Activated CD8-positive, alpha-beta T cell treated with anti-CD3 and anti-CD28 coated beads, Interleukin-2, amount 10 ng/mL, durations not matched to agents 7 days and 5 days (primary cell): ENCODE data around the gene PALD1. TPM values are rescaled to one million over a fixed set of nuclear protein-coding genes. Genes with fewer than 3 reads are reported as not detected.

ENCODE experiments used
- ATAC-seq: fragments of 150-1000 bp; cut with Tn5 transposase; one replicate; pipeline ENCODE4 v1.10.0; 2021; ENCODE audit warnings: moderate library complexity
- CTCF ChIA-PET: fragments of 350-600 bp; sonication (Branson Sonifier 250); formaldehyde crosslinking; loops from one replicate; lab custom pipeline; 2021; ENCODE audit warnings: antibody characterized with exemption; lab: Charles Lee
- POLR2A ChIA-PET: fragments of 350-600 bp; sonication (Branson Sonifier 250); formaldehyde crosslinking; loops from one replicate; lab custom pipeline; 2021; ENCODE audit warnings: antibody characterized with exemption; lab: Charles Lee
- DNase-seq: peaks from one replicate; pipeline ENCODE4 v3.0.0-alpha.2; 2020
- H3K27ac Mint-ChIP-seq: one replicate; pipeline ENCODE4 v1.8.0; 2021; ENCODE audit warnings: mild to moderate bottlenecking, mixed read lengths
- H3K27me3 Mint-ChIP-seq: one replicate; pipeline ENCODE4 v1.8.0; 2021; ENCODE audit warnings: low read depth, mixed read lengths
- H3K36me3 Mint-ChIP-seq: one replicate; pipeline ENCODE4 v1.8.0; 2021; ENCODE audit warnings: low read depth, mixed read lengths
- H3K4me1 Mint-ChIP-seq: one replicate; pipeline ENCODE4 v1.8.0; 2021; ENCODE audit warnings: low read depth, mixed read lengths
- H3K4me3 Mint-ChIP-seq: one replicate; pipeline ENCODE4 v1.8.0; 2021; ENCODE audit warnings: mild to moderate bottlenecking, mixed read lengths
- H3K9me3 Mint-ChIP-seq: one replicate; pipeline ENCODE4 v1.8.0; 2022; ENCODE audit warnings: mixed read lengths; ENCODE audit not compliant: insufficient read depth
- total RNA-seq, 2 experiments: library from RNA; stranded (reverse); gene quantifications; one replicate each; pipeline ENCODE4 v1.2.3, GENCODE V29; 2021

PALD1 gene
- total RNA-seq, 2 experiments from 2014 or later: 6.2 to 6.5 TPM

DNA sequence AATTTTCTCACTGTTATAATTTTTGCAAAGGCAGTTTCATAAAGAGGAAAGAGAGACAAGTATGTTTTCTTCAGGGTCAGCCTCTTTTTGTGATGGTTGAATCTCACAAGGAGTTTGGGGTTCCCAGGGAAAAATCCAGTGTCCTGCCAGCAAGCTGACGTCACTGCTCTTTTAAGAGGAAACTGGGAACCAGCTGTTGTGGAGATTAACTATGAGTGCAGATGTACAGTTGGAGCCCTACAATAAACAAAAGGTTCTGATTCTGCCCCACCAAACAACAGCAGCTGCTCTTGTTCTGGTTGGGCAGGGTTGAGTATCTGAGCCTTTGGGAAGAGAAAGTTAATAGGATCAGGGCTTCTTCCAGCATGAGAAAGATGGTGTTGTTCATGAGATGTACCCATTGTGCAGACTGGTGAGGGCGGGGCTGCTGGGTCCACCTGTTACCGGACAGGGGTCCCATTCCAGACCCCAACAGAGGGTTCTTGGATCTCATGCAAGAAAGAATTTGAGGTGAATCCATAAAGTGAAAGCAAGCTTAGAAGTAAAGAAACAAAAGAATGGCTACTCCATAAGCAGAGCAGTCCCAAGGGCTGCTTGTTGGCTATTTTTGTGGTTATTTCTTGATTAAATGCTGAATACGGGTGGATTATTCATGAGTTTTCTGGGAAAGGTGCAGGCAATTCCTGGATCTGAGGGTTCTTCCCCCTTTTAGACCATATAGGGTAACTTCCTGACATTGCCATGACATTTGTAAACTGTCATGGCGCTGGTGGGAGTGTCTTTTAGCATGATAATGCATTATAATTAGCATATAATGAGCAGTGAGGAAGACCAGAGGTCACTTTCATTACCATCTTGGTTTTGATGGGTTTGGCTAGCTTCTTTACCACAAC, 111.4 kb downstream of the PALD1 start:
- no peak overlapping the region for H3K4me3 Mint-ChIP-seq
- DNase-seq (no peak), ATAC-seq (no peak)
- CTCF ChIA-PET: interaction anchor here (0.8 to 1.1 kb wide), 3 partner anchors 12 to 31 kb away, joined by 3 to 4 read pairs (median 4); no protein-coding TSS in a partner anchor
- no peaks in the 10 kb centered on the region for H3K9me3 Mint-ChIP-seq
- peaks cover 7% of the 10 kb centered on the region for H3K27me3 Mint-ChIP-seq
- H3K4me1 Mint-ChIP-seq: peaks cover 56% of the 10 kb centered on the region
- no peak overlapping the region for H3K27ac Mint-ChIP-seq
- POLR2A ChIA-PET: interaction anchor here (0.7 kb wide), 1 partner anchor 11 kb away, joined by 3 read pairs; no protein-coding TSS in a partner anchor
- H3K36me3 Mint-ChIP-seq: peaks cover 6% of the 10 kb centered on the region

DNA sequence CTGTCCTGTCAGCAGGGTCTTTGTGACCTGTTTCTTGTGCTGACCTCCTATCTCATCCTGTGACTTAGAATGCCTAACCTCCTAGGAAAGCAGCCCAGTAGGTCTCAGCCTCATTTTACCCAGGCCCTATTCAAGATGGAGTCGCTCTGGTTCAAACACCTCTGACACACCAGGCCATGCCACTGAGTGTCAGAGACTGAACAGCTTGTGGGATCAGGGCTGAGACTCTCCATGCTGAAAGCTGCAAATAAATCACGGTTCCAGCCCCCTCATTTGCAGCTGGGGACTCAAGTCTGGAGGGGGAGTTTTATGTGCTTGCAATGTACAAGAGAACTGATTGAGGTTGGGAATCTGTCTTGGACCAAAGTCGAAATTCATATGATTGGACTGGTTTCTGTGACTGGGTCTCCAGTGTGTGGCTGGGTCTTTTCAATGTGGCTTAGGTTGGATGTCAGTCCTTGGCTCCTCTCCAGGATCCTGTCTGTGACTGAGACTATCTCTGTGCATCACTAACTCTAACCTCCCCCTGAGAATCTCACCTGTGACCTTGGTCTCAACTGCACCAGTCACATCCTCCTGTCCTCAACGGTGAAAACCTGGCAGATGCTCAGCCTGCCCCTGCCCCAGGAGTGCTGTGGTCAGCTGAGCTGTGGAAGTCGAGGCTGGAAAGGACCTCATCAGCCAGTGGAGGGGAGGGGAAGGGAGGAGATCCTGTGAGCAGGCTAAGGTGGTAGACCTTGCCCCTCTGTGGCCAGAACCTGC, 112.3 kb downstream of the PALD1 start:
- ATAC-seq (no peak), DNase-seq (no peak)
- ChIA-PET POLR2A (interaction anchor here (0.7 to 1.6 kb wide), 2 partner anchors 11 to 15 kb away, joined by 3 to 5 read pairs; no protein-coding TSS in a partner anchor), CTCF (interaction anchor here (0.8 to 1.1 kb wide), 3 partner anchors 11 to 32 kb away, joined by 3 to 4 read pairs (median 4); no protein-coding TSS in a partner anchor)
- H3K4me3 Mint-ChIP-seq: no peak overlapping the region
- no peaks in the 10 kb centered on the region for H3K9me3 Mint-ChIP-seq
- H3K4me1 Mint-ChIP-seq: peaks cover 60% of the 10 kb centered on the region
- H3K27me3 Mint-ChIP-seq: peaks cover 7% of the 10 kb centered on the region
- H3K36me3 Mint-ChIP-seq: peaks cover 12% of the 10 kb centered on the region
- H3K27ac Mint-ChIP-seq: no peak overlapping the region

DNA sequence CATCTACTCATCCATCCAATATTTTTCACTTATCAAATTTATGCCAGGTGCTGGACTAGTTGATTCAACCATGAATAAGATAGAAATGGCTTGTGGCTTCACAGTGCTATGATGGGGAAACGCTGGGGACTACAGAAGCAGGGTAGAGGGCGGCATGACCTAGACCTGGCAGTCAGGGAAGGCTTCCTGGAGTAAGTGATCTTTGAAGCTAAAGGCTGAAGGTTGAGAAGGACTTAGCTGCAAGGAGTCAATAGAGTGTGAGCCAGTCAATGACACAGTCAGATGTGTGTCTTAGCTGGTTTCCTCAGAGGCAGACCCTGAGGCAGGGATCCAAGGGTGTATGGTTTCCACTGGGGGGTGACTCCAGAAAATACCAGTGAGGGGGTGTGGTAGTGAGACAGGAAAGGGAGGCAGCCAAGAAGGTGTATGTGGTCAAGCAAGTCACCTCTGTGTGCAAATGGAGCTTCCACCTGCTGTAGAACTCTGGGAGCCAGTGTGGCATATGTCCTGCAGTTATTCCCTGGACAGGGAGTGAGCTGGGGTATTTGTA, 113.7 kb downstream of the PALD1 start:
- H3K9me3 Mint-ChIP-seq: no peaks in the 10 kb centered on the region
- CTCF ChIA-PET: interaction anchor here (1.0 to 4.1 kb wide), 3 partner anchors 27 to 34 kb away, joined by 3 to 22 read pairs (median 4); no protein-coding TSS in a partner anchor
- H3K4me1 Mint-ChIP-seq: peaks cover 74% of the 10 kb centered on the region
- ATAC-seq (no peak), DNase-seq (no peak)
- peak overlapping the region; percentile 73 for H3K27ac Mint-ChIP-seq
- H3K36me3 Mint-ChIP-seq: peaks cover 26% of the 10 kb centered on the region
- no peak overlapping the region for H3K4me3 Mint-ChIP-seq
- POLR2A ChIA-PET: interaction anchor here (1.1 to 2.3 kb wide), 5 partner anchors 10 to 33 kb away, joined by 3 to 11 read pairs (median 5); partner anchors contain the start of gene PRF1
- peaks cover 7% of the 10 kb centered on the region for H3K27me3 Mint-ChIP-seq

DNA sequence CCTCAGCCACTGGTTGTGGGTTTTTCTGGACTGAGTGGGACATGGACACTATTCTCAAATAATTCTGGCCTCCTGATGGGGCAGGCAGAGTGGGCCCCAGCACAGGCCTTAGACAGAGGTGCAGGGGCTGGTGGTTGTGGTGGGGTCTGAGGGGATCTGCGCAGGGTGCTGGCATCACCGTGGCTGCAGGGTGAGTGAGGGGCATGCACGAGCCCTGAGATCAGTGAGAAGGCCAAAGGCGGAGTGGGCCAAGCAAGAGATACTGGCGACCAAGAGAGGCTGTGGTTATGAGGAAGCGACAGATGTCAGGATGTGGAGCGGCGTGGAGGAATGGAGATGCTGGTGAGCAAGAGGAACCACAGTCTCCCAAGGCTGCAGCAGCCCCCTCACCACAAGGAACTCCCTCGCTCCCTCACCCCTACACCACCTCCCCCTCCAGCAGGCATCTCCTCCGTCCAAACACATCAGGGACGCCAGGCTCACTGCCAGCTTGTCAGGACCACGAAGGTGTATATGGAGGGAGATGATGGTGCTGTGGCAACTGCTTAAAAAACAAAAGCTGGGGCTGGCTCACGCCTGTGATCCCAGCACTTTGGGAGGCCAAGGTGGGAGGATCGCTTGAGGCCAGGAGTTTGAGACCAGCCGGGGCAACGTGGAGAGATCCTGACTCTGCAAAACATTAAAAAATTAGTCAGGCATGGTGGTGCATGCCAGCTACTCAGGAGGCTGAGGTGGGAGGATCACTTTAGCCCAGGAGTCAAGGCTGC, 114.4 kb downstream of the PALD1 start:
- Mint-ChIP-seq H3K36me3 (peaks cover 33% of the 10 kb centered on the region), H3K27me3 (peaks cover 5% of the 10 kb centered on the region), H3K4me3 (no peak overlapping the region), H3K4me1 (peaks cover 81% of the 10 kb centered on the region), H3K9me3 (no peaks in the 10 kb centered on the region), H3K27ac (peak overlapping the region; percentile 21)
- ChIA-PET POLR2A (interaction anchor here (1.1 to 2.3 kb wide), 4 partner anchors 10 to 34 kb away, joined by 3 to 11 read pairs (median 6); partner anchors contain the start of gene PRF1), CTCF (interaction anchor here (1.5 to 4.1 kb wide), 2 partner anchors 27 to 34 kb away, joined by 4 to 22 read pairs; no protein-coding TSS in a partner anchor)
- DNase-seq (no peak), ATAC-seq (peak; percentile 13)

DNA sequence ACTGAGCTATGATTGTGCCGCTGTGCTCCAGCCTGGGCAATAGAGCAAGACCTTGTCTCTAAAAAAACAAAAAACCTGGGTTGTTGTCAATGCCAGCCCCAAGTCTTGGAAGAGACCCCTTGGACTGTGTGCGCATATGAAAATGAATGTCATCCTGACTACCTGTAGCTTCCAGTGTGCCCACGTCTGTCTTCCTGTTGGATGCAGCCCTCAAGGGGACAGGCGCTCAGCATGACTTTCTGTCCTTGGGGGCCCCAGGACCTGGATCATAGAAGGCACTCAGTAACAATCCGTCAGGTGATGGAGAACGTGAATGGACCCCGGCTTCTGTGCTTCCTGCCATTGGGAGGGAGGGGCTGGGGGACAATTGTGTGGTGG, 114.9 kb downstream of the PALD1 start:
- Mint-ChIP-seq H3K9me3 (no peaks in the 10 kb centered on the region), H3K4me3 (no peak overlapping the region), H3K27me3 (peaks cover 3% of the 10 kb centered on the region), H3K27ac (peak overlapping the region; percentile 53), H3K36me3 (peaks cover 37% of the 10 kb centered on the region), H3K4me1 (peaks cover 80% of the 10 kb centered on the region)
- DNase-seq (no peak), ATAC-seq (no peak)
- CTCF ChIA-PET: interaction anchor here (1.1 to 4.1 kb wide), 4 partner anchors 17 to 35 kb away, joined by 3 to 22 read pairs (median 4); no protein-coding TSS in a partner anchor
- POLR2A ChIA-PET: interaction anchor here (2.0 to 2.3 kb wide), 2 partner anchors 9 to 34 kb away, joined by 8 to 11 read pairs; partner anchors contain the start of gene PRF1

DNA sequence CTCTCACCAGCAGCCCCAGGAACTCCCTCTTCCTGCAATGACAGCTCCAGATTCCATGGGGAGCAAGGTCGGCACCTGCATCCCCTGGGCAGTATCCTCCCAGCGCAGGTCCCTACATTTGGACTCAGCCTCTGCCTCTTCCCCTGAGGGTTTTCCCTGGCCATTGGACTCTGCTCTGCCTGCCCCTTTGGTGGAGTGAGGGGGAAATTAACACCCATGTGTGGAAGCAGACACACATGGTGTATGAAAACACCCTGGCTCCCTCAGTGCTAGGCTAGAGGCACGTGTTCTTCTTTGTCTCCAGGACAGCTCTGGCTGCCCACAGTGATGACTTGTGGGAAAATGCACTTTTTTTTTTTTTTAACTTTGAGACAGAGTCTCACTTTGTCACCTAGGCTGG, 115.6 kb downstream of the PALD1 start:
- H3K4me1 Mint-ChIP-seq: peaks cover 83% of the 10 kb centered on the region
- peaks cover 43% of the 10 kb centered on the region for H3K36me3 Mint-ChIP-seq
- ATAC-seq (peak; percentile 25), DNase-seq (no peak)
- peak overlapping the region; percentile 36 for H3K27ac Mint-ChIP-seq
- no peak overlapping the region for H3K4me3 Mint-ChIP-seq
- H3K9me3 Mint-ChIP-seq: no peaks in the 10 kb centered on the region
- CTCF ChIA-PET: interaction anchor here (1.1 to 4.1 kb wide), 3 partner anchors 18 to 36 kb away, joined by 3 to 22 read pairs (median 3); no protein-coding TSS in a partner anchor
- POLR2A ChIA-PET: interaction anchor here (0.7 to 2.3 kb wide), 3 partner anchors 8 to 43 kb away, joined by 3 to 11 read pairs (median 8); partner anchors contain the start of gene PRF1
- H3K27me3 Mint-ChIP-seq: peaks cover 3% of the 10 kb centered on the region

DNA sequence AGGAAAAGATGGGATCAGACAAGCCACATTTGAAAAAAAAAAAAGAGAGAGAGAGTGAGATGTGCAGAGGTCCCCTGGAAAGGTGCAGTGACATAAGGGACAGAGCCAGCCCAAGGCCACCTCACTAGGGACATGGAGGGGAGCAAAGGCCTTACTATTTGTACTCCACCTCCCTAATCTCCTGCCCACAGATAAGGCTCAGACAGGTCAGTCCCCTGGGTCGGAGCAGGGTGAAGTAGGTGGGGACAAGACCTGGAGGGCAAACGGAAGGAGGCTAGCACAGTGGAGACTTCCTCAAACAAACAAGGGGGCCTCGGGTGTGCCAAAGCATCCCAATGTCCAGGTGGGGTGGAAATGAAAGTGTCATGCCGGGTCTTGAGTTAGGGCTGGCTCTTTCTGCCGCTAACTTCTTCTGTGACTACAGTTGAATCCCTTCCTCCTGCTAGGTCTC, 117.0 kb downstream of the PALD1 start:
- Mint-ChIP-seq H3K27me3 (no peaks in the 10 kb centered on the region), H3K36me3 (peaks cover 54% of the 10 kb centered on the region), H3K4me3 (no peak overlapping the region), H3K27ac (peak overlapping the region; percentile 30), H3K9me3 (no peaks in the 10 kb centered on the region), H3K4me1 (peaks cover 85% of the 10 kb centered on the region)
- DNase-seq (no peak), ATAC-seq (no peak)
- POLR2A ChIA-PET: no interaction called here
- CTCF ChIA-PET: interaction anchor here (0.9 to 4.1 kb wide), 2 partner anchors 35 to 37 kb away, joined by 4 to 22 read pairs; no protein-coding TSS in a partner anchor

DNA sequence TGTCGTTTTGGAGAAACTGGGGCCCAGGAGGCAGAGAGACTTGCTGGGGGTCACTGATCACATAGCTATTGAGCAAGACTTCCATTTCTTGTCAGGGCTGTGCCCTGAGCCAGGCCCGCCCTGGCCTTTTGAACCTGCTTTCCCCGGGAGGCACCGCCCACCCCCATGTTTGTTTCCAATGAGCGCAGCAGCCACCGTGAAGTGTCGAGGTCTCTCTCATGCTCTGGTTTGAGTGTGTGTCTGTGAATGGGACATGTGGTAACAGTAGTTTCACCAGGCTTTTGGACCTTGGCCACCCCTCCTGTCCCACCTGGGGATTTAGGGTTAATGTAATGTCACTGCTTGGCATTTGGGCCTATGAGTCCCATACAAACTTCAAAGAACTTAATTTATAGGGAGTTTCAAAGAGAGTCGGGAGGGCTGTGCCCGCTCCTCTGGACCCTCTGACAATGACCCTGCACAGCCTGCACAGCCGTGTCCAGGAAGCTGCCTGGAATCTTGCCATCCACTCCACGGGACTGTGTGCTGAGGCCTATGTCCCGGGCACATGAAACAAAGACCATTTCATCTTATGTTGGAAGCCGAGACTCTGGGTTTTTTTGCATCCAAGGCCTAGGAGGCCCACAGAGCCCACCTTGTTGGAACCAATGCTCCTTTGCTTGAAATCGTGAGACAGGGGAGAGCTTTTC, 117.7 kb downstream of the PALD1 start:
- Mint-ChIP-seq H3K9me3 (no peaks in the 10 kb centered on the region), H3K27me3 (no peaks in the 10 kb centered on the region), H3K36me3 (peaks cover 59% of the 10 kb centered on the region), H3K4me3 (no peak overlapping the region), H3K27ac (no peak overlapping the region), H3K4me1 (peaks cover 85% of the 10 kb centered on the region)
- ChIA-PET POLR2A (no interaction called here), CTCF (interaction anchor here (0.7 kb wide), 1 partner anchor 8 kb away, joined by 4 read pairs; no protein-coding TSS in a partner anchor)
- no peak for ATAC-seq
- no peak for DNase-seq

DNA sequence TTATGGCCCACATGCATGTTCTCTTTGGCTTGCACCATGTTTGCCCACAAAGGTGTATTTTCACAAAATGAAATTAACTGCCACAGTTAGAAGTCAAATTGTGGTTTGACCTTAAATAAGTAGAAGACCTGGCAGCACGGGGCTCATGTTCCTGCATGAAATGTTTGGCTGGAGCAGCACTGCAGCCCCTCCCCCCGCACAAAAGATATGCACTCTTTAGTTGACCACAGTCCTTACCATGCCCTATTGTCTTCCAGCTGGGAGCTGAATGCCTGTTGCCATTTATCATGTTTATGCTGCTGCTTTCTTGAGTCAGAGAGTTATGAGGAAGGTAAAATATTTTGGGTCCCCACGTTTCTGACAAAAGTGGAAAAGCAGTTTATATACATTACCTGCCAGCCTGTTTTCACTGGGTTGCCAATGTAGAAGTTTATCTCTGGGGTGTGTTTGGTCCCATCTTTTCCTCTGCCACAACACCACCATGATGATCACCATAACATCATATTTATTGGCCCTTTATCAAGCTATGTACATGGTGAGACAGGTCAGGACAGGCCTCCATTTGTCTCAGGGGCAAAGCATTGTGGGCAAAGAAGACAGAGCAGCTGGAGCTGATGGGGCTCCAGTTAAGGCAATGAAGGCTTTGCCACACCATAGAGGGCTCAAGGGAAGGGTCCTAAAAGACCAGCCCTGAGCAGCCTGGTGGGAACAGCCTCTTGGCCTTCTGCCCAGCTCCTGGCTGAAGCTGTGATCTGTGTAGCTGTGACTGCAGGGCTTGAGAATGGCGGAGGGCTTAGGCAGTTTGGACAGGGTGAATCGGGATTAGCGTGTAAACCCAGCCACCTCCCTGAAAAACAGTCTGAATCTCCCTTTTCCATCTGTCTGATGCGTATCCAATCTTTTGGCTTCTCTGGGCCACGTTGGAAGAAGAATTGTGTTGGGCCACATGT, 118.6 kb downstream of the PALD1 start:
- ATAC-seq (no peak), DNase-seq (no peak)
- CTCF ChIA-PET: interaction anchor here (0.7 to 1.1 kb wide), 2 partner anchors 9 to 38 kb away, joined by 4 to 6 read pairs; no protein-coding TSS in a partner anchor
- Mint-ChIP-seq H3K4me3 (no peak overlapping the region), H3K27ac (no peak overlapping the region), H3K9me3 (no peaks in the 10 kb centered on the region), H3K4me1 (peaks cover 83% of the 10 kb centered on the region), H3K36me3 (peaks cover 64% of the 10 kb centered on the region), H3K27me3 (no peaks in the 10 kb centered on the region)
- POLR2A ChIA-PET: interaction anchor here (0.6 kb wide), 1 partner anchor 136 kb away, joined by 3 read pairs; no protein-coding TSS in a partner anchor
